ENCODE data around the gene ITGAL.
"Not testable (repeated sequence)": the region's sequence is repeated elsewhere in the genome, so short reads cannot be mapped to it uniquely, and the experiment has no call there.

ITGAL gene

GRCh38 chr16:30445408-30446202, 26.9 kb upstream of the ITGAL start, which contains the start of gene SEPHS2:
Gene SEPHS2 (minus strand): TSS chr16:30445874. CDS start chr16:30445727, 147 bp downstream.
- peak; percentile 25 for TF ChIP-seq CTCF (IDR thresholded peaks at IDR 0.05)
- peak; percentile 96 for DNase-seq (ENCODE audit: low spot score)
- peak within 1 kb of the TSS; percentile 89 to 95 for H3K27ac ChIP-seq
- H3K4me3 ChIP-seq: peak within 1 kb of the TSS; percentile 80

- peak overlapping the region; percentile 80 for H3K4me3 ChIP-seq
These were observed 26.3 kb upstream of the ITGAL start for GRCh38 chr16:30446203-30446595.

GRCh38 chr16:30447512-30448226, 24.9 kb upstream of the ITGAL start:
- no peak for DNase-seq (ENCODE audit: low spot score)
- Histone ChIP-seq H3K27ac (no peak overlapping the region), H3K4me3 (no peak overlapping the region)
- TF ChIP-seq CTCF (IDR thresholded peaks at IDR 0.05): no peak

More at GRCh38 chr16:30446203-30446595, 26.3 kb upstream of the ITGAL start:
- DNase-seq (ENCODE audit: low spot score): no peak
- TF ChIP-seq CTCF (IDR thresholded peaks at IDR 0.05): no peak
- H3K27ac ChIP-seq: peak overlapping the region; percentile 89 to 95

GRCh38 chr16:30449116-30449435, 23.5 kb upstream of the ITGAL start:
- Histone ChIP-seq H3K27ac (no peak overlapping the region), H3K4me3 (no peak overlapping the region)
- TF ChIP-seq CTCF (IDR thresholded peaks at IDR 0.05): no peak
- no peak for DNase-seq (ENCODE audit: low spot score)

GRCh38 chr16:30452709-30453580, 19.6 kb upstream of the ITGAL start:
- H3K4me3 ChIP-seq; H3K27ac ChIP-seq; DNase-seq (ENCODE audit: low spot score): not testable (repeated sequence)

- H3K4me3 ChIP-seq: no peak overlapping the region
- H3K27ac ChIP-seq: no peak overlapping the region
- TF ChIP-seq CTCF (IDR thresholded peaks at IDR 0.05): no peak
- no peak for DNase-seq (ENCODE audit: low spot score)
These were observed 16.2 kb upstream of the ITGAL start for GRCh38 chr16:30456302-30456701.

GRCh38 chr16:30457256-30457655, 15.3 kb upstream of the ITGAL start:
- Histone ChIP-seq H3K4me3 (no peak overlapping the region), H3K27ac (no peak overlapping the region)
- DNase-seq (ENCODE audit: low spot score): no peak
- no peak for TF ChIP-seq CTCF (IDR thresholded peaks at IDR 0.05)

Measured in coronary artery (tissue), 2 donors.